GM19351 (cell line): ENCODE results near the gene MAEL.

Source experiments
- ATAC-seq: cut with Tn5 transposase; IDR thresholded peaks from one replicate; pipeline ENCODE4 v1.9.1; 2021; ENCODE audit warnings: mild to moderate bottlenecking, moderate library complexity; ENCODE audit not compliant: unreplicated experiment

The MAEL gene

GRCh38 chr1:166988974-166989515 lies at the start of gene MAEL:
MAEL (plus strand) TSS chr1:166989280; CDS start chr1:166989353, 73 bp downstream.
- no peak for ATAC-seq

- no peak for ATAC-seq
These were observed 49.2 kb upstream of the MAEL start for GRCh38 chr1:166939741-166940375.

- ATAC-seq: no peak
These were observed 44.7 kb upstream of the MAEL start for GRCh38 chr1:166944186-166944967.

DNA sequence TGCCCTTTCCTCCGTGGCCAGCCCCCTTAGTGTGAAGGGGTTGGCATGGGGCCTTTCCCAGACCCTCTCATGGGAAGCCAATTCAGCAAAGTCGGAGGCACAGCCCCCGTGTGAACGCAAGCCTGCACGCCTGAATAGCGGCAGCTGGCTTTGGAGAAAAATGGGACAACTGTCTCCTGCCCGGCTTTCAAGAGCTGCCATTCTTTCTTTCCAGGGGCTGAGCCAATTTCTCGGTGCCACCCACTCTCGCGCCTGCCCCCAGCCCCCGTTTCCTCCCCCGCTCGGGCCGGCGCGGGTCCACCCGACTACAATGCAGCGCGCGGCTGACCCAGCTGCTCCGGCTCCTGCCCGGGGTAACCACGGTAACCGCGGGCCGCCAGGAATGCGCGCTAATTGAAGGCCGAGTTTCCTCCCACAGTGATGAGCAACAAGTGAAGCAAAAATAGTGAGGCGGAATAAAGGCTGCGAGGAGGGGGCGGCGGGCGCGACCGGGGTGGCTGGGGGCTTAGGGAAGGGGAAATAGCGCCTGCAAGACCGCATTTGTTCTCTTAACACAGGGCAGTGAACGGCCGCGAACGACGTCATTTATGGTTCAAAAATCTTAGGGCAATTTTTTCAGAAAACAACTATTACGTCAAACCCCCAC lies 41.6 kb upstream of the MAEL start:
- ATAC-seq: peak; percentile 56

GRCh38 chr1:166948856-166949350 lies 40.2 kb upstream of the MAEL start:
- no peak for ATAC-seq

DNA sequence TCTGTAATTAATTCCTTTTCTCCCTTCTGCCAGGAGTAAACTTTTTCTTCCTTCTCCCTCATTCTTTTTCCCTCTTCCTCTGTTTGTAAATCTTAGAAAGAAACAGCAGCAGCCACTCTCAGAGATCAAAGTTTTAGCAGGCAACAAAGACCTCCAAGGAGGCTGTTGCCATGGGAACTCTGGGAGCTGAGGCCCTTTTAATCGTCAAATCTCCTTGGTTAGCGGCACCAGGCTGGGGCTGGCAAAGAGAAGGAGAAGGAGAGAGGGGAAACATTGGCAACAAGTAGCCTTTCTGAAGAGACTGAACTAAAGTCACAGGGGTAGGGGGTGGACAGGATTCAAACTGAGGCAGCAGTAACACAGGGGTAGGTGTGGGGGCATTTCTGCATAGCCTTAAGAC lies 38.9 kb upstream of the MAEL start:
- ATAC-seq: no peak

GRCh38 chr1:166951050-166951449 lies 38.0 kb upstream of the MAEL start:
- no peak for ATAC-seq

DNA sequence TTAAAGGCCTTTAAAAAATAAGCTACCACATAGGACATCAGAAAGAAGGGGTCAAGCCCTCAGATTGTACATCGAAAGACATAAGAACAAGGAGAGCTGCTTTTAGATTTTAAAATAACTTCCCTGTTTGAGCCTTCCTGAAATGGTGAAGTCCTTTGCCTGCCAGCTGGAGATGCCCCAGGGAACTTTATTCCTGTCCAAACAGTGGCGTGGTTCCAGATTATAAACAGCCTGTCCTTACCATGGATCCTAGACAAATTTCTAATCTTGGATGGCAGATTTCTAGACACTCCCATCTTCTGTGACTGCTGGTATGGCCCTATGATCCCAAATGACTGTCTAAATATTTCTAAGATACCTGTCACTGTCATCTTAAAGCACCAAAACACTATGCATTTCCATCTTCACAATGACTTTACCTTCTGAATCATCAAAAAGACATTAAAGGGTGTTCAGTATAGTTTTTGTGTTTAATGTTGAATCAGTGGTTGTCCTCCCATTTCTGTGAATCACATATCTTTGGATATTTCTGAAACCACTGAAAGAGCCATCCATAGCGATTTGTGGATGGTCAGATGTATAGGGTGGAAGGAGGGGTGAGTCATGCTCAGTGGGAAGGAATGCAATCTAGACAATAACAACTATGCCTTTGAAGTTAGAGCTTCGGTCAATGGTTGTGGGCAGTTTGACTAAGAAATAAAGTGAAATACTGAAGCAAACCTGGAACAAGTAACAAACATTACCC lies 36.9 kb upstream of the MAEL start:
- no peak for ATAC-seq

- no peak for ATAC-seq
These were observed 35.6 kb upstream of the MAEL start for GRCh38 chr1:166953491-166953890.

DNA sequence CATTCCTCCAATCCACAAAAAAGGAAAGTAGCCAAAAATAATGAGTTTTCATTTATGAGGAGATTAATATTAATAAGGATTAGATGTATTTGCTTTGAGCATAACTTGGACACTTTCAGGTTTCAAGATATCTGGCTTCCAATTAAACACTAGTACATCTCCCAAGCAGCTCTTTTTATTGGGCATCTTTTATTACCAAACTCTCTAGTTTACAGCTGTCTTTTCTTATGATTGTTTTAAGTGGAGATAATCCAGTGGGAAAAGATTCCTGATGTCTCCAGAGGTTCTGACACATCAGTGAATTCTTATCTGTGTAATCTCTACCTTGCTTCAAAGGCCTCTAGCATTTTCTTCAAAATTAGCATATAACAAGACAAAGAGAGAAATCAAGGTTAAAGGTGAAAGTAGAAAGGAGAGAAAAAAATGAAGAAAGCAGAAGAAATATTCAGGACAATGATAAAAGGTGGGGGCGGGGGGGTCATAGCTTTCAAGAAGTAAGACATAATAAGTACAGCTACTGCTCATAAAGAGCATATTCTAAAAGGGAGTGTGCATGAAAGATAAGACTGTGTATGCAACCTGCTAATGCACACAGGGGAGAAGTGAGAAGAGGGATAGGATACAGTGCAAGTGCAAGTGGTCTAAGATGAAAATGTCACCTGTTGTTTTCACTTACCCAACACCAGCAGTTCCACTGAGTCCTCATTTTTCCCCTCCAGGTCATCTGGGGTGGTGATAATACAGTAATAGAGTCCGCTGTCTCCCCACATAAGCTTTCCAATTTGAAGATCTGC lies 32.8 kb upstream of the MAEL start:
- peak; percentile 50 for ATAC-seq

- no peak for ATAC-seq
These were observed 32.2 kb upstream of the MAEL start for GRCh38 chr1:166956872-166957271.

DNA sequence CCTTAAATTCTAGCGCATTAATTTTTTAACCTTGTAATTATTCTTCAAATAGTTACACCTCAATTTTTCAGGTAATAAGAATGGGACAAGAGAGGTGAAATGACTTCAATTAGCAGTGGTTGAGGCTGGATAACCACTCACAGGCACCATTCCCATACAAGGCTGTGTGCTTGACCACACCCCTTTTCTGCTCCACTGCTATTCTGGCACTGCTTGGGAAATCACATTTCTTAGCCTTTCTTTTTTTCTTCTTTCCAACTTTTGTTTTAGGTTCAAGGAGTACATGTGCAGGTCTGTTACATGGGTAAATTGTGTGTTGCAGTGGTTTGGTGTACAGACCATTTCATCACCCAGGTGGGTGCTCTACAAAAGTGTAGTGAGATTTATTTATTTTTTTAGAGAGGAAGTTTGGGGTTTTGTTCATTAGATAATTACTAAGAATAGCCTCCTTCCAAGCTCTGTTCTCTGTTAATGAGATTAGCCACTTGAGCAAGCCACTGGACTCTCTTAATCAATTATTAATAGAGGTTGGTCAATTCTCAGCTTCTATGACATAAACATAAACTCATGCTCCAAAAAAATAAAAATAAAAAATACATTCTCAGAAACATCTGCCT lies 28.1 kb upstream of the MAEL start:
- no peak for ATAC-seq

DNA sequence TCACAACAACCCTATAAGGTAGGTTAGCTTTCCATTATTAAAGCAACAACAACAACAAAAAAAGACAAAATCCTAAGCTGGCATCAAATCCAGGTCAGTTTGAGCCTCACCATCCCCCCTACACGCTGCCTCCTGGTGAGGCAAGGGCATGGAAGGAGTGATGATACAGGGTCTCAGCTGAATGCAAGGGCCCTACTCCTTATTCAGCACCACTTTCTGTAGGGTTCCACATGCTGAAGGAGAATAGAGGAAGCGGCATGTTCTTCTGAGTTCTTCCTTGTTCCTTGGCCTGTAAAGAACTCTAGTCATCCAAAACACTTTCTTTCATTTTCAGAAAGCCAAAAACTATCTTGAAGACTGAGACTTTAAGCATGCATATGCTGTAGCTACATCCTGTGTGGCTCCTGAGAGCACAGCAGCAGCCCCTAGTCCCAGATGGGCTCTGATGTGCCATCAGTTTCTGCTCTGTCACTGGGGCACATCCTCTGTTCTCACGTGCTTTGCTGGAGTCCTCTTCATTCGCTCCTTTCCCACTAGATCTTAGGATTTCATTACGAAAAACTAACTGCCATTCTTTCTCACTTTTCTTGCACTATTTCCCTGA lies 19.9 kb upstream of the MAEL start:
- peak; percentile 73 for ATAC-seq

- no peak for ATAC-seq
These were observed 17.8 kb upstream of the MAEL start for GRCh38 chr1:166971252-166971651.

GRCh38 chr1:166972193-166972592 lies 16.9 kb upstream of the MAEL start:
- no peak for ATAC-seq

- ATAC-seq: no peak
These were observed 16.3 kb upstream of the MAEL start for GRCh38 chr1:166972826-166973225.

GRCh38 chr1:166974647-166975345 lies 14.3 kb upstream of the MAEL start:
- ATAC-seq: no peak

DNA sequence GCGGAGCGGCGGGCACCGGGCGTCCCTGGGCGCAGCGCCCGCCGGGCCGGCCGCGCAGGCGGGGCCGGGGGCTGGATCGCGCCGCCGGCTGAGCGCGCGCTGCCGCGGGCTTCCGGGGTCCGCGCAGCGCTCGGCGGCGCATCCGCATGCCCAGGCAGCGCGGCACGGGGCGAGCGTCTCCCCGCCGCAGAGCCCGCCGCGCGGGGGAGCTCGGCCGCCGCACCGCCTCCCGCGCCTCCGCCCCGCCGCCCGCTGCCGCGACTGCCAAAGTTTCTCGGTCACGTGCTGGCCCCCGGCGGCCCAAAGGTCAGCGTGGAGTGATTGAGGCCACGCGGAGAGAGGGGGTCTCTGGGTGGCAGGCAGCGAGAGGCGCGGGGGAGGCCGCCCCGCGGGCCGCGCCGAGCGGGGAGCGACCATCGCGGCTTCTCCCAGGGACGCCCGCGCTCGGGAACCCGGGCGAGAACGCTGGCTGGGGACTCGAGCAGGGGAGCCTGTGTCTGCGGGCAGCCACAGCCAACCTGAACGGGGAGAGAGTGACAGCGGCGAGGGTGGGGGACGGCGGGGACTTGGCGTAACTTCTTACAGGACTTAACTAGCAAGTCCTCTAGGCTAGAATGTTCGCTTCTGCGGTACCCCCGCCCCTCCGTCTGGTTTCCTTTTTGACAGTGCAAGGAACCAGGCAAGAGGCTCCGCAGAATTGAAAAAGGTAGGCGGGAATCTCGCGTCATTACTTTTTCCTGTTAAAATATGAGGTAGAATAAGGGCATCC lies 13.5 kb upstream of the MAEL start, which contains the start of gene ILDR2:
Gene ILDR2, minus strand, starts transcription at position 180 of the 769 bp plus-strand sequence. CDS start 272 bp downstream, outside the sequence.
- peak; percentile 63 for ATAC-seq
